Nephron (organoid): ENCODE results near the gene ZNF268.

Experiments used
- H3K27ac Mint-ChIP-seq, 3 experiments: 2 replicates each; pipeline ENCODE4 v1.8.0; 2020; ENCODE audit warnings: mixed read lengths in 3 of 3, mild to moderate bottlenecking in 2 of 3, moderate library complexity in 1 of 3
- H3K27me3 Mint-ChIP-seq: 2 replicates; pipeline ENCODE4 v1.8.0; 2021; ENCODE audit warnings: low read depth, mild to moderate bottlenecking, moderate library complexity, mixed read lengths
- H3K36me3 Mint-ChIP-seq: 2 replicates; pipeline ENCODE4 v1.8.0; 2020; ENCODE audit warnings: low read depth, mixed read lengths
- H3K4me1 Mint-ChIP-seq: 2 replicates; pipeline ENCODE4 v1.8.0; 2020; ENCODE audit warnings: mixed read lengths
- H3K4me3 Mint-ChIP-seq, 3 experiments: 2 replicates each; pipeline ENCODE4 v1.8.0; 2020; ENCODE audit warnings: mild to moderate bottlenecking in 3 of 3, mixed read lengths in 3 of 3, moderate library complexity in 2 of 3
- H3K9me3 Mint-ChIP-seq: 2 replicates; pipeline ENCODE4 v1.8.0; 2020; ENCODE audit warnings: mixed read lengths
- CTCF ChIP-seq, 3 experiments: fragments of 200-600 bp; sonication (generic); IDR thresholded peaks; one replicate each; pipeline ENCODE4 v1.5.0; 2021; ENCODE audit warnings: antibody characterized with exemption in 3 of 3; ENCODE audit not compliant: unreplicated experiment in 3 of 3

The ZNF268 gene

GRCh38 chr12:133221241-133221640 lies 39.9 kb downstream of the ZNF268 start:
- no peaks in the 10 kb centered on the region for H3K36me3 Mint-ChIP-seq
- no peak overlapping the region for H3K4me3 Mint-ChIP-seq
- no peaks in the 10 kb centered on the region for H3K27me3 Mint-ChIP-seq
- TF ChIP-seq CTCF (IDR thresholded peaks at IDR 0.05; ENCODE audit: unreplicated experiment in 3 of 3): no peak
- H3K27ac Mint-ChIP-seq: no peak overlapping the region
- peaks cover 55% of the 10 kb centered on the region for H3K9me3 Mint-ChIP-seq
- no peaks in the 10 kb centered on the region for H3K4me1 Mint-ChIP-seq

GRCh38 chr12:133222211-133222610 lies 40.9 kb downstream of the ZNF268 start:
- H3K4me1 Mint-ChIP-seq: no peaks in the 10 kb centered on the region
- H3K4me3 Mint-ChIP-seq: no peak overlapping the region
- no peaks in the 10 kb centered on the region for H3K27me3 Mint-ChIP-seq
- peaks cover 53% of the 10 kb centered on the region for H3K9me3 Mint-ChIP-seq
- H3K36me3 Mint-ChIP-seq: no peaks in the 10 kb centered on the region
- no peak overlapping the region for H3K27ac Mint-ChIP-seq
- no peak for TF ChIP-seq CTCF (IDR thresholded peaks at IDR 0.05; ENCODE audit: unreplicated experiment in 3 of 3)

- no peaks in the 10 kb centered on the region for H3K27me3 Mint-ChIP-seq
- no peaks in the 10 kb centered on the region for H3K4me1 Mint-ChIP-seq
- H3K9me3 Mint-ChIP-seq: peaks cover 53% of the 10 kb centered on the region
- peaks cover 12% of the 10 kb centered on the region for H3K36me3 Mint-ChIP-seq
- no peak overlapping the region for H3K27ac Mint-ChIP-seq
- TF ChIP-seq CTCF (IDR thresholded peaks at IDR 0.05; ENCODE audit: unreplicated experiment in 3 of 3): no peak
- H3K4me3 Mint-ChIP-seq: no peak overlapping the region
These were observed 44.2 kb downstream of the ZNF268 start for GRCh38 chr12:133225527-133225926.

- no peak overlapping the region for H3K27ac Mint-ChIP-seq
- no peaks in the 10 kb centered on the region for H3K27me3 Mint-ChIP-seq
These were observed 45.4 kb downstream of the ZNF268 start for GRCh38 chr12:133226690-133227089.

DNA sequence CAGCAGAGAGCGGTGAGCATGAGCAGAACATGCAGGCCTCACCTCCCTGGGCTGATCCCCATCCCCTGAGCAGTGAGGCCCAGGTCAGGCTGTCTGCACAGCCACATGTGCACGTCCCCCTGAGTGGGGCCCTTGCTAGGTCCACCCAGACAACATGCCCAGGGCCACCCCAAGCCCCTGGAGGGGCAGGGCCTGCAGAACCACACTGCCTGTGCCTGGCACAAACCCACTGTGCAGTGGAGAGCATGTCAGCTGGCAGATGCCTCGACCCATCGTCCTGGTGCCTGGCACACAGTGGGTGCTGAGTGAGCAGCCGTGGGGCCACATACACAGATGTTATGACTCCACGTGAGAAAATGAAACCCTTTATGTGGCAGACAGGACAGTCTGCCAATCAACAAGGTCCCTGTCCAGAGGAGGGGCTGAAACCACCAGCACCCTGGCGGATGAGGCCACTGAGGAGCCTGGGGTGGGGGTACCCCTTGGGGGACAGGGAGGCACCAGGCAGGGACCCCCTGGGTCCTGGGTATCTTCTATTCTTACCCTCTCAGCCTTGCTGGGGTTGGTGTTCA lies 46.1 kb downstream of the ZNF268 start:
- Mint-ChIP-seq H3K27ac (no peak overlapping the region), H3K9me3 (peaks cover 56% of the 10 kb centered on the region), H3K36me3 (peaks cover 12% of the 10 kb centered on the region), H3K4me3 (no peak overlapping the region), H3K4me1 (no peaks in the 10 kb centered on the region), H3K27me3 (no peaks in the 10 kb centered on the region)
- TF ChIP-seq CTCF (IDR thresholded peaks at IDR 0.05; ENCODE audit: unreplicated experiment in 3 of 3): no peak

More at GRCh38 chr12:133226690-133227089, 45.4 kb downstream of the ZNF268 start:
- peaks cover 12% of the 10 kb centered on the region for H3K36me3 Mint-ChIP-seq
- H3K9me3 Mint-ChIP-seq: peaks cover 59% of the 10 kb centered on the region
- no peak for TF ChIP-seq CTCF (IDR thresholded peaks at IDR 0.05; ENCODE audit: unreplicated experiment in 3 of 3)
- no peak overlapping the region for H3K4me3 Mint-ChIP-seq
- no peaks in the 10 kb centered on the region for H3K4me1 Mint-ChIP-seq

- no peak overlapping the region for H3K27ac Mint-ChIP-seq
- H3K9me3 Mint-ChIP-seq: peaks cover 61% of the 10 kb centered on the region
- H3K4me3 Mint-ChIP-seq: no peak overlapping the region
- H3K4me1 Mint-ChIP-seq: no peaks in the 10 kb centered on the region
- peaks cover 3% of the 10 kb centered on the region for H3K27me3 Mint-ChIP-seq
- no peak for TF ChIP-seq CTCF (IDR thresholded peaks at IDR 0.05; ENCODE audit: unreplicated experiment in 3 of 3)
- H3K36me3 Mint-ChIP-seq: peaks cover 17% of the 10 kb centered on the region
These were observed 49.7 kb downstream of the ZNF268 start for GRCh38 chr12:133231001-133231400.
